SJSA1 (cell line): Measurements from ENCODE around the gene MTF1. TPM values are rescaled to one million over a fixed set of nuclear protein-coding genes. Genes with fewer than 3 reads are reported as not detected.
"Not testable (repeated sequence)": the region's sequence is repeated elsewhere in the genome, so short reads cannot be mapped to it uniquely, and the experiment has no call there.

Experiments used
- DNase-seq, 2 experiments: peaks; one replicate each; pipeline ENCODE4 v3.0.0-alpha.2; 2015 to 2020; ENCODE audit warnings: low spot score in 2 of 2, low read depth in 1 of 2
- H3K27ac ChIP-seq: fragments of 250-450 bp; sonication (Bioruptor Pico); 2 replicates; pipeline ENCODE4 v1.5.1; 2020; ENCODE audit warnings: mild to moderate bottlenecking, moderate library complexity
- H3K27me3 ChIP-seq: fragments of 250-450 bp; sonication (Bioruptor Pico); replicated peaks from 2 replicates; pipeline ENCODE4 v1.5.1; 2020; ENCODE audit warnings: mild to moderate bottlenecking, moderate library complexity
- H3K36me3 ChIP-seq: fragments of 250-450 bp; sonication (Bioruptor Pico); 2 replicates; pipeline ENCODE4 v1.5.1; 2020; ENCODE audit warnings: mild to moderate bottlenecking
- H3K4me1 ChIP-seq: fragments of 250-450 bp; sonication (Bioruptor Pico); replicated peaks from 2 replicates; pipeline ENCODE4 v1.6.1; 2021; ENCODE audit warnings: mild to moderate bottlenecking
- H3K4me3 ChIP-seq: fragments of 250-450 bp; sonication (Bioruptor Pico); 2 replicates; pipeline ENCODE4 v1.5.1; 2020; ENCODE audit warnings: mild to moderate bottlenecking
- H3K9me3 ChIP-seq: fragments of 250-450 bp; sonication (Bioruptor Pico); replicated peaks from 2 replicates; pipeline ENCODE4 v1.5.1; 2020; ENCODE audit warnings: mild to moderate bottlenecking
- total RNA-seq: library from RNA; depleted of rRNA; stranded (reverse); fragments of >200 nt; shearing (Covaris generic); gene quantifications from 2 replicates; pipeline ENCODE4 v1.2.3, GENCODE V29; 2014; rRNA removed

Gene MTF1
- total RNA-seq = 1.7 and 2.6 TPM in 2 replicates

GRCh38 chr1:37859507-37860345, at the start of gene MTF1:
Gene MTF1 (minus strand): TSS chr1:37859592. CDS start chr1:37857658, 1,934 bp downstream.
- Histone ChIP-seq H3K4me3 (peak within 1 kb of the TSS; percentile 76), H3K27me3 (no peaks in the 10 kb centered on the region), H3K9me3 (no peaks in the 10 kb centered on the region), H3K4me1 (peaks cover 10% of the 10 kb centered on the region), H3K27ac (peak within 1 kb of the TSS; percentile 58), H3K36me3 (peaks cover 38% of the 10 kb centered on the region)
- DNase-seq = peak; percentile 98

GRCh38 chr1:37908531-37908930, 49.1 kb upstream of the MTF1 start:
- peaks cover 21% of the 10 kb centered on the region; the same call in 1 of the 2 replicates for H3K36me3 ChIP-seq
- not testable (repeated sequence) for H3K27me3 ChIP-seq, H3K9me3 ChIP-seq, H3K4me3 ChIP-seq, H3K4me1 ChIP-seq, H3K27ac ChIP-seq, DNase-seq

- H3K36me3 ChIP-seq = peaks cover 18% of the 10 kb centered on the region; the same call in 1 of the 2 replicates
- DNase-seq, H3K4me3 ChIP-seq, H3K9me3 ChIP-seq, H3K27ac ChIP-seq, H3K4me1 ChIP-seq, H3K27me3 ChIP-seq: not testable (repeated sequence)
Observed at GRCh38 chr1:37907416-37908125, 48.2 kb upstream of the MTF1 start.

GRCh38 chr1:37906591-37906990, 47.2 kb upstream of the MTF1 start:
- H3K27me3 ChIP-seq, H3K4me3 ChIP-seq, H3K9me3 ChIP-seq, H3K4me1 ChIP-seq, DNase-seq, H3K27ac ChIP-seq: not testable (repeated sequence)
- H3K36me3 ChIP-seq = peaks cover 11% of the 10 kb centered on the region; the same call in 1 of the 2 replicates

GRCh38 chr1:37905727-37906126, 46.3 kb upstream of the MTF1 start:
- Histone ChIP-seq H3K36me3 (peaks cover 11% of the 10 kb centered on the region; the same call in 1 of the 2 replicates), H3K27ac (no peak overlapping the region), H3K27me3 (no peaks in the 10 kb centered on the region), H3K9me3 (no peaks in the 10 kb centered on the region), H3K4me1 (no peaks in the 10 kb centered on the region), H3K4me3 (no peak overlapping the region)
- DNase-seq = no peak

GRCh38 chr1:37903921-37904320, 44.5 kb upstream of the MTF1 start:
- H3K4me3 ChIP-seq, DNase-seq, H3K4me1 ChIP-seq, H3K9me3 ChIP-seq, H3K27me3 ChIP-seq, H3K27ac ChIP-seq: not testable (repeated sequence)
- H3K36me3 ChIP-seq = peaks cover 11% of the 10 kb centered on the region; the same call in 1 of the 2 replicates

- Histone ChIP-seq H3K27ac (no peak overlapping the region), H3K36me3 (peaks cover 11% of the 10 kb centered on the region; the same call in 1 of the 2 replicates), H3K4me1 (no peaks in the 10 kb centered on the region), H3K4me3 (no peak overlapping the region), H3K9me3 (no peaks in the 10 kb centered on the region), H3K27me3 (no peaks in the 10 kb centered on the region)
- no peak for DNase-seq
Observed at GRCh38 chr1:37902983-37903382, 43.6 kb upstream of the MTF1 start.

- peaks cover 8% of the 10 kb centered on the region; the same call in 1 of the 2 replicates for H3K36me3 ChIP-seq
- H3K27me3 ChIP-seq = no peaks in the 10 kb centered on the region
- no peak overlapping the region for H3K27ac ChIP-seq
- H3K9me3 ChIP-seq = no peaks in the 10 kb centered on the region
- H3K4me1 ChIP-seq = no peaks in the 10 kb centered on the region
- no peak for DNase-seq
- no peak overlapping the region for H3K4me3 ChIP-seq
Observed at GRCh38 chr1:37901893-37902225, 42.5 kb upstream of the MTF1 start.

- H3K36me3 ChIP-seq = peaks cover 6% of the 10 kb centered on the region; the same call in 1 of the 2 replicates
- no peaks in the 10 kb centered on the region for H3K27me3 ChIP-seq
- H3K4me1 ChIP-seq = no peaks in the 10 kb centered on the region
- H3K9me3 ChIP-seq = no peaks in the 10 kb centered on the region
- no peak for DNase-seq
- no peak overlapping the region for H3K27ac ChIP-seq
- H3K4me3 ChIP-seq = no peak overlapping the region
Observed at GRCh38 chr1:37901191-37901892, 42.0 kb upstream of the MTF1 start.

GRCh38 chr1:37897563-37897962, 38.2 kb upstream of the MTF1 start:
- not testable (repeated sequence) for DNase-seq, H3K4me1 ChIP-seq, H3K27ac ChIP-seq, H3K36me3 ChIP-seq, H3K4me3 ChIP-seq, H3K9me3 ChIP-seq, H3K27me3 ChIP-seq

- Histone ChIP-seq H3K4me3 (no peak overlapping the region), H3K27ac (no peak overlapping the region), H3K36me3 (peaks cover 21% of the 10 kb centered on the region), H3K9me3 (no peaks in the 10 kb centered on the region), H3K4me1 (no peaks in the 10 kb centered on the region), H3K27me3 (no peaks in the 10 kb centered on the region)
- no peak for DNase-seq
Observed at GRCh38 chr1:37893673-37894072, 34.3 kb upstream of the MTF1 start.

GRCh38 chr1:37892151-37893047, 33.0 kb upstream of the MTF1 start:
- H3K9me3 ChIP-seq = no peaks in the 10 kb centered on the region
- DNase-seq = no peak
- H3K36me3 ChIP-seq = peaks cover 32% of the 10 kb centered on the region
- H3K4me3 ChIP-seq = no peak overlapping the region
- no peaks in the 10 kb centered on the region for H3K4me1 ChIP-seq
- H3K27ac ChIP-seq = no peak overlapping the region
- H3K27me3 ChIP-seq = no peaks in the 10 kb centered on the region
